ENCODE data around the gene PPP2R5A. TPM values are rescaled to one million over a fixed set of nuclear protein-coding genes. Genes with fewer than 3 reads are reported as not detected.

The PPP2R5A gene
- total RNA-seq (10 to 100 TPM; 38.4 to 69.6 (median 57.2) TPM), polyA plus RNA-seq (10 to 100 TPM; 40.4 to 72.6 (median 40.5) TPM)
- long read RNA-seq, donor 1, partial matches to known transcripts = 5 of 5 reads
- long read RNA-seq, donor 1, other reads (novel, unspliced or antisense) = 0 of 5 reads
- long read RNA-seq, donor 2, transcript PPP2R5A-201 (13 exons, 3,128 nt) = major isoform, 6 of 6 reads
- long read RNA-seq, donor 2, partial matches to known transcripts = 0 of 6 reads
- long read RNA-seq, donor 2, other reads (novel, unspliced or antisense) = 0 of 6 reads
- long read RNA-seq, donor 3, transcript PPP2R5A-201 (13 exons, 3,128 nt) = major isoform, 6 of 6 reads
- long read RNA-seq, donor 3, partial matches to known transcripts = 0 of 6 reads
- long read RNA-seq, donor 3, other reads (novel, unspliced or antisense) = 0 of 6 reads
- long read RNA-seq, donor 4 = 0 reads
- long read RNA-seq, donor 5, partial matches to known transcripts = 0 of 3 reads
- long read RNA-seq, donor 5, other reads (novel, unspliced or antisense) = 0 of 3 reads
- long read RNA-seq, donor 6 = 0 reads
- long read RNA-seq, donor 7, transcript PPP2R5A-201 (13 exons, 3,128 nt) = major isoform, 5 of 5 reads
- long read RNA-seq, donor 7, partial matches to known transcripts = 0 of 5 reads
- long read RNA-seq, donor 7, other reads (novel, unspliced or antisense) = 0 of 5 reads
- long read RNA-seq, donor 8, partial matches to known transcripts = 0 of 2 reads
- long read RNA-seq, donor 8, other reads (novel, unspliced or antisense) = 0 of 2 reads
- long read RNA-seq, donor 9, partial matches to known transcripts = 28 of 28 reads
- long read RNA-seq, donor 9, other reads (novel, unspliced or antisense) = 0 of 28 reads
- long read RNA-seq, donor 10 = 0 reads

- DNase-seq = peak; percentile 99 to 100
- Histone ChIP-seq H3K4me3 (peak within 1 kb of the TSS; percentile 63 to 99 (median 82)), H3K36me3 (no peaks in the 10 kb centered on the region), H3K9me3 (no peaks in the 10 kb centered on the region), H3K27me3 (no peaks in the 10 kb centered on the region), H3K27ac (peak within 1 kb of the TSS; percentile 95 to 100 (median 100)), H3K4me1 (peaks cover 4 to 42% (median 32%) of the 10 kb centered on the region in 4 donors)
- peak; percentile 90 to 99 (median 97) for TF ChIP-seq POLR2AphosphoS5 (IDR thresholded peaks at IDR 0.05)
- peak in 2 of 4 donors; percentile 71 to 92 for TF ChIP-seq POLR2A (IDR thresholded peaks at IDR 0.05)
- TF ChIP-seq EP300 (IDR thresholded peaks at IDR 0.05) = peak; percentile 12
- TF ChIP-seq CTCF (IDR thresholded peaks at IDR 0.05) = peak in 3 of 7 experiments; percentile 15 to 54 (median 21)
- 0 to 2% (median 1%) methylated on average over 28 to 92 of the region's 92 CpGs for WGBS, 5 donors
- intact Hi-C loops (cut with DNase I; ENCODE audit: low total_unique reads) = no loop called here
Observed at GRCh38 chr1:212284744-212285684, at the start of gene PPP2R5A. Gene PPP2R5A, plus strand, starts transcription at chr1:212285410. Its CDS starts 701 bp downstream, at chr1:212286111.

GRCh38 chr1:212235857-212236256 lies 49.4 kb upstream of the PPP2R5A start:
- 43 to 74% (median 55%) methylated on average over 5 of the region's 5 CpGs for WGBS, 5 donors

GRCh38 chr1:212236664-212237220 lies 48.5 kb upstream of the PPP2R5A start:
- peak overlapping the region; percentile 35 to 87 (median 72) for H3K27ac ChIP-seq
- no peak for DNase-seq
- WGBS, 5 donors = 48 to 81% (median 53%) methylated on average over 3 of the region's 3 CpGs
- intact Hi-C loops (cut with DNase I; ENCODE audit: low total_unique reads) = no loop called here
- no peaks in the 10 kb centered on the region for H3K36me3 ChIP-seq
- H3K9me3 ChIP-seq = no peaks in the 10 kb centered on the region
- H3K27me3 ChIP-seq = no peaks in the 10 kb centered on the region
- H3K4me3 ChIP-seq = no peak overlapping the region
- no peak for TF ChIP-seq POLR2A (IDR thresholded peaks at IDR 0.05)
- TF ChIP-seq CTCF (IDR thresholded peaks at IDR 0.05) = no peak
- TF ChIP-seq EP300 (IDR thresholded peaks at IDR 0.05) = no peak
- TF ChIP-seq POLR2AphosphoS5 (IDR thresholded peaks at IDR 0.05) = no peak
- peaks cover 29 to 59% (median 47%) of the 10 kb centered on the region in 4 donors for H3K4me1 ChIP-seq

More at GRCh38 chr1:212235857-212236256, 49.4 kb upstream of the PPP2R5A start:
- peak overlapping the region; percentile 35 to 87 (median 78) for H3K27ac ChIP-seq
- H3K27me3 ChIP-seq = no peaks in the 10 kb centered on the region
- no peak for TF ChIP-seq CTCF (IDR thresholded peaks at IDR 0.05)
- TF ChIP-seq POLR2AphosphoS5 (IDR thresholded peaks at IDR 0.05) = peak in 1 of 3 donors; percentile 6
- H3K4me1 ChIP-seq = peaks cover 29 to 57% (median 46%) of the 10 kb centered on the region in 4 donors
- no peaks in the 10 kb centered on the region for H3K9me3 ChIP-seq
- intact Hi-C loops (cut with DNase I; ENCODE audit: low total_unique reads) = no loop called here
- peak in 1 of 2 donors; percentile 65 for DNase-seq
- no peak overlapping the region for H3K4me3 ChIP-seq
- no peaks in the 10 kb centered on the region for H3K36me3 ChIP-seq
